Frontal cortex (tissue), 4 donors: ENCODE measurements around the gene GLOD5. TPM values are rescaled to one million over a fixed set of nuclear protein-coding genes. Genes with fewer than 3 reads are reported as not detected.

Experiments used
- DNase-seq, 2 donors: peaks; one replicate each; pipeline ENCODE4 v3.0.0; 2012; ENCODE audit warnings: low spot score in 2 of 2
- FAIRE-seq: peaks from 2 replicates; lab custom pipeline; 2012; peaks lifted over from hg19 to GRCh38; lab: Jason Lieb, UNC
- small RNA-seq: library from RNA; depleted of rRNA; stranded (forward); fragments of <200 nt; gene quantifications from one replicate; pipeline ENCODE3, GENCODE V24; 2014
- total RNA-seq: library from RNA; depleted of rRNA; stranded (reverse); fragments of >200 nt; gene quantifications from one replicate; pipeline ENCODE4 v1.2.3, GENCODE V29; 2014
- donor health status: control.
- donor health status: control.
- donor health status: control.

The GLOD5 gene
- total RNA-seq, 1 donor from 2014 or later, result not detected

DNA sequence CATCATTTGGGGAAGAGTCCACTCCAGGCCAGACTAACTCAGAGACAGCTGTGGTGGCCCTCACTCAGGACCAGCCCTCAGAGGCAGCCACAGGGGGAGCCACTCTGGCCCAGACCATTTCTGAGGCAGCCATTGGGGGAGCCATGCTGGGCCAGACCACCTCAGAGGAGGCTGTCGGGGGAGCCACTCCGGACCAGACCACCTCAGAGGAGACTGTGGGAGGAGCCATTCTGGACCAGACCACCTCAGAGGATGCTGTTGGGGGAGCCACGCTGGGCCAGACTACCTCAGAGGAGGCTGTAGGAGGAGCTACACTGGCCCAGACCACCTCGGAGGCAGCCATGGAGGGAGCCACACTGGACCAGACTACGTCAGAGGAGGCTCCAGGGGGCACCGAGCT is 61.5 kb downstream of the GLOD5 start:
- DNase-seq (no peak), FAIRE-seq (no peak)

Small RNA genes lying within 50 kb of the gene (small RNA-seq; reads per million reads assigned to genes)
- gene RNU6-1056P (not detected), gene RNU6-29P (not detected)

Other genes starting within 250 kb of the GLOD5 start
- 53.4 TPM for gene EBP, start 239.9 kb upstream of the GLOD5 start, total RNA-seq
- gene TBC1D25, start 222.0 kb upstream of the GLOD5 start, total RNA-seq, result 4.9 TPM
- gene RBM3, start 187.3 kb upstream of the GLOD5 start, total RNA-seq, result 188 TPM
- gene WDR13, start 164.3 kb upstream of the GLOD5 start, total RNA-seq, result 56.7 TPM
- 2.0 TPM for gene WAS, start 77.9 kb upstream of the GLOD5 start, total RNA-seq
- 2.9 TPM for gene SUV39H1, start 65.0 kb upstream of the GLOD5 start, total RNA-seq
- gene GATA1, start 24.8 kb downstream of the GLOD5 start, total RNA-seq, result under 0.01 TPM
- gene HDAC6, start 40.3 kb downstream of the GLOD5 start, total RNA-seq, result 77.9 TPM
- gene ERAS, start 64.8 kb downstream of the GLOD5 start, total RNA-seq, result not detected
- gene PCSK1N, start 73.9 kb downstream of the GLOD5 start, total RNA-seq, result 53.8 TPM
- 33.8 TPM for gene TIMM17B, start 136.0 kb downstream of the GLOD5 start, total RNA-seq
- gene PQBP1, start 136.2 kb downstream of the GLOD5 start, total RNA-seq, result 39.5 TPM
- 9.8 TPM for gene SLC35A2, start 149.9 kb downstream of the GLOD5 start, total RNA-seq
- 14.3 TPM for gene PIM2, start 157.3 kb downstream of the GLOD5 start, total RNA-seq
- 17.1 TPM for gene OTUD5, start 195.9 kb downstream of the GLOD5 start, total RNA-seq
- 0.41 TPM for gene KCND1, start 210.1 kb downstream of the GLOD5 start, total RNA-seq
- 35.1 TPM for gene GRIPAP1, start 240.5 kb downstream of the GLOD5 start, total RNA-seq